ENCODE results near the gene SPC25. TPM values are rescaled to one million over a fixed set of nuclear protein-coding genes. Genes with fewer than 3 reads are reported as not detected.

The SPC25 gene
- total RNA-seq, 1 experiment from 2014 or later = 3.5 TPM

- Mint-ChIP-seq H3K36me3 (ENCODE audit: insufficient read depth, unreplicated experiment) (no peaks in the 10 kb centered on the region), H3K27me3 (ENCODE audit: insufficient read depth, unreplicated experiment) (no peaks in the 10 kb centered on the region), H3K4me3 (ENCODE audit: unreplicated experiment) (no peak overlapping the region), H3K27ac (ENCODE audit: low read depth, unreplicated experiment) (no peak overlapping the region), H3K9me3 (ENCODE audit: unreplicated experiment) (no peaks in the 10 kb centered on the region), H3K4me1 (ENCODE audit: insufficient read depth, unreplicated experiment) (no peaks in the 10 kb centered on the region)
- ChIA-PET POLR2A (no interaction called here), CTCF (no interaction called here)
- intact Hi-C loops (cut with micrococcal nuclease) = no loop called here
- BruUV-seq (replicated peaks) = no TSS peak
- no peak for DNase-seq (ENCODE audit: unreplicated experiment)
- TF ChIP-seq CTCF (IDR thresholded peaks at IDR 0.05; ENCODE audit: unreplicated experiment) = no peak
Measured at GRCh38 chr2:168843253-168843652, 47.0 kb downstream of the SPC25 start.

GRCh38 chr2:168841445-168841844 lies 48.8 kb downstream of the SPC25 start:
- POLR2A ChIA-PET = interaction anchor here (0.7 kb wide), 1 partner anchor 86 kb away, joined by 3 read pairs; no protein-coding TSS in a partner anchor
- CTCF ChIA-PET = no interaction called here
- H3K9me3 Mint-ChIP-seq (ENCODE audit: unreplicated experiment) = no peaks in the 10 kb centered on the region
- no peak overlapping the region for H3K27ac Mint-ChIP-seq (ENCODE audit: low read depth, unreplicated experiment)
- intact Hi-C loops (cut with micrococcal nuclease) = no loop called here
- DNase-seq (ENCODE audit: unreplicated experiment) = no peak
- H3K27me3 Mint-ChIP-seq (ENCODE audit: insufficient read depth, unreplicated experiment) = no peaks in the 10 kb centered on the region
- TF ChIP-seq CTCF (IDR thresholded peaks at IDR 0.05; ENCODE audit: unreplicated experiment) = no peak
- no peak overlapping the region for H3K4me3 Mint-ChIP-seq (ENCODE audit: unreplicated experiment)
- BruUV-seq (replicated peaks) = no TSS peak
- no peaks in the 10 kb centered on the region for H3K4me1 Mint-ChIP-seq (ENCODE audit: insufficient read depth, unreplicated experiment)
- H3K36me3 Mint-ChIP-seq (ENCODE audit: insufficient read depth, unreplicated experiment) = no peaks in the 10 kb centered on the region

GRCh38 chr2:168835969-168836368 lies 54.3 kb downstream of the SPC25 start:
- no TSS peak for BruUV-seq (replicated peaks)
- Mint-ChIP-seq H3K9me3 (ENCODE audit: unreplicated experiment) (no peaks in the 10 kb centered on the region), H3K36me3 (ENCODE audit: insufficient read depth, unreplicated experiment) (no peaks in the 10 kb centered on the region), H3K27me3 (ENCODE audit: insufficient read depth, unreplicated experiment) (no peaks in the 10 kb centered on the region), H3K4me3 (ENCODE audit: unreplicated experiment) (no peak overlapping the region), H3K27ac (ENCODE audit: low read depth, unreplicated experiment) (no peak overlapping the region), H3K4me1 (ENCODE audit: insufficient read depth, unreplicated experiment) (no peaks in the 10 kb centered on the region)
- CTCF ChIA-PET = interaction anchor here (0.7 kb wide), 1 partner anchor 37 kb away, joined by 3 read pairs; no protein-coding TSS in a partner anchor
- no peak for TF ChIP-seq CTCF (IDR thresholded peaks at IDR 0.05; ENCODE audit: unreplicated experiment)
- DNase-seq (ENCODE audit: unreplicated experiment) = no peak
- intact Hi-C loops (cut with micrococcal nuclease) = no loop called here
- POLR2A ChIA-PET = no interaction called here

- Mint-ChIP-seq H3K27me3 (ENCODE audit: insufficient read depth, unreplicated experiment) (no peaks in the 10 kb centered on the region), H3K27ac (ENCODE audit: low read depth, unreplicated experiment) (no peak overlapping the region), H3K4me1 (ENCODE audit: insufficient read depth, unreplicated experiment) (no peaks in the 10 kb centered on the region), H3K36me3 (ENCODE audit: insufficient read depth, unreplicated experiment) (no peaks in the 10 kb centered on the region), H3K9me3 (ENCODE audit: unreplicated experiment) (no peaks in the 10 kb centered on the region), H3K4me3 (ENCODE audit: unreplicated experiment) (no peak overlapping the region)
- ChIA-PET CTCF (interaction anchor here (0.6 kb wide), 1 partner anchor 108 kb away, joined by 3 read pairs; no protein-coding TSS in a partner anchor), POLR2A (interaction anchor here (0.6 kb wide), 2 partner anchors 48 to 132 kb away, joined by 3 read pairs; no protein-coding TSS in a partner anchor)
- no peak for TF ChIP-seq CTCF (IDR thresholded peaks at IDR 0.05; ENCODE audit: unreplicated experiment)
- no TSS peak for BruUV-seq (replicated peaks)
- intact Hi-C loops (cut with micrococcal nuclease) = no loop called here
- no peak for DNase-seq (ENCODE audit: unreplicated experiment)
Measured at GRCh38 chr2:168831662-168832061, 58.6 kb downstream of the SPC25 start.
